Suprapubic skin (tissue), 4 donors: Measurements from ENCODE around the gene STX16. TPM values are rescaled to one million over a fixed set of nuclear protein-coding genes. Genes with fewer than 3 reads are reported as not detected.

ENCODE experiments used
- DNase-seq, 2 donors: peaks; one replicate each; pipeline ENCODE4 v3.0.0-alpha.2; 2019; ENCODE audit warnings: low spot score in 2 of 2
- H3K27ac ChIP-seq: fragments of 200-600 bp; sonication (generic); one replicate; pipeline ENCODE4 v1.5.1; 2019
- H3K27me3 ChIP-seq: fragments of 200-600 bp; sonication (generic); one replicate; pipeline ENCODE4 v1.5.1; 2019
- H3K36me3 ChIP-seq: fragments of 200-600 bp; sonication (generic); one replicate; pipeline ENCODE4 v1.5.1; 2019
- H3K4me1 ChIP-seq: fragments of 200-600 bp; sonication (generic); one replicate; pipeline ENCODE4 v1.5.1; 2019
- H3K4me3 ChIP-seq: fragments of 200-600 bp; sonication (generic); one replicate; pipeline ENCODE4 v1.5.1; 2019; ENCODE audit warnings: mild to moderate bottlenecking
- H3K9me3 ChIP-seq: fragments of 200-600 bp; sonication (generic); one replicate; pipeline ENCODE4 v1.5.1; 2019
- EP300 ChIP-seq: sonication (generic); formaldehyde crosslinking; IDR thresholded peaks from one replicate; pipeline ENCODE4 v1.6.1; 2017; ENCODE audit warnings: antibody characterized with exemption
- POLR2A ChIP-seq, 2 donors: fragments of 450-650 bp; IDR thresholded peaks; one replicate each; pipeline ENCODE4 v1.6.1; 2017; ENCODE audit warnings: antibody characterized with exemption in 2 of 2, mild to moderate bottlenecking in 2 of 2, moderate library complexity in 2 of 2
- POLR2AphosphoS5 ChIP-seq, 3 donors: sonication (generic); formaldehyde crosslinking; IDR thresholded peaks; one replicate each; pipeline ENCODE4 v1.6.1; 2017; ENCODE audit warnings: antibody characterized with exemption in 3 of 3
- WGBS: methylation state at CpG from one replicate; pipeline ENCODE4 v1.1.5; 2018; 5-methylcytosine and 5-hydroxymethylcytosine counted together
- total RNA-seq, 4 donors: library from RNA; depleted of rRNA; stranded (reverse); fragments of >200 nt; gene quantifications; one replicate each; pipeline ENCODE4 v1.1.0, GENCODE V29; 2016
- TF ChIP-seq, protein P1 (sequence below), 2 donors: fragments of 200-600 bp in 1 of 2; fragments of 450-650 bp in 1 of 2; sonication (generic) in 1 of 2; IDR thresholded peaks; one replicate each; pipeline ENCODE4 v1.5.1; 2016 to 2019; ENCODE audit warnings: antibody characterized with exemption in 2 of 2, mild to moderate bottlenecking in 1 of 2, moderate library complexity in 1 of 2

The STX16 gene
- total RNA-seq, 4 donors from 2014 or later: 35.6 to 138 (median 50.9) TPM

DNA sequence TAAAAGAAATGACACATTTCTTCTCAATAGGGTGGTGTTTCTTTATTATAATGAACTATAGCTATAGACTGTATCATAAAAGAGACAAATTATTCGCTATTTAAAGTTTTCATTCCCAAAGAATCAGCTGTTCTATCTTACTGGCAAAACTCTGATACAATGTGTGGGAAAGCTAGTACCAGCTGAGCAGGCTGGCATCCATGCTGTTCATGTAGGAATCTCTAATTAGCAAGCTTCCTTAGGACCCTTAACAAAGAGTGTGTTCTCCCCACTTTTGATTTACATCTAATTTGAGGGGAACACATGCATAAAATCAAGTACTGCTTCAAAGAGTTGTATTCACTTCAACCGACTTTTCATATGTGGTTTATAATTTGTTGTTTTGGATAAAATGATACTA, 13.2 kb downstream of the STX16 start:
- H3K36me3 ChIP-seq: peaks cover 34% of the 10 kb centered on the region

DNA sequence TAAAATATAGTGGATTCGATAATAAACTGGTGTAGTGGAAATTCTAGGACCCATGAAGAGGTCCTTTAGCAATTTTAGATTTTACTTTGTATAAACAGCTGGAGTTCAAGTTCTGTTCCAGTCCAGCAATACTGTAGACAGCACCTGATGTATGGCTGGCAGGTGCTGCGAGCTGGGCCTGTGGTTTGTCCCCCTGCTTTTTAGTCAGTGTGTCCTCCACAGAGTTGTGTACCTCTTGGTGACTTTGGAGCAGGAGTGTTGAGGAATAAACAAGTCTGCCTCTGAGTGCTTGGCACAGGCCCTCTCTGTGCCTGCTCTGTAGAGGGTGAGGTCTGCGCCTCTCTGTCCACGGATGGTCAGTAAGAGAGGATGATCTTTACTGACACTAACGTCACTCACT, 13.8 kb downstream of the STX16 start:
- H3K36me3 ChIP-seq: peaks cover 39% of the 10 kb centered on the region
- no peak overlapping the region for H3K27ac ChIP-seq
- no peaks in the 10 kb centered on the region for H3K9me3 ChIP-seq
- no peaks in the 10 kb centered on the region for H3K27me3 ChIP-seq
- DNase-seq: no peak
- no peak overlapping the region for H3K4me3 ChIP-seq
- no peak for TF ChIP-seq POLR2A (IDR thresholded peaks at IDR 0.05)
- no peak for TF ChIP-seq POLR2AphosphoS5 (IDR thresholded peaks at IDR 0.05)
- TF ChIP-seq, protein P1, sequence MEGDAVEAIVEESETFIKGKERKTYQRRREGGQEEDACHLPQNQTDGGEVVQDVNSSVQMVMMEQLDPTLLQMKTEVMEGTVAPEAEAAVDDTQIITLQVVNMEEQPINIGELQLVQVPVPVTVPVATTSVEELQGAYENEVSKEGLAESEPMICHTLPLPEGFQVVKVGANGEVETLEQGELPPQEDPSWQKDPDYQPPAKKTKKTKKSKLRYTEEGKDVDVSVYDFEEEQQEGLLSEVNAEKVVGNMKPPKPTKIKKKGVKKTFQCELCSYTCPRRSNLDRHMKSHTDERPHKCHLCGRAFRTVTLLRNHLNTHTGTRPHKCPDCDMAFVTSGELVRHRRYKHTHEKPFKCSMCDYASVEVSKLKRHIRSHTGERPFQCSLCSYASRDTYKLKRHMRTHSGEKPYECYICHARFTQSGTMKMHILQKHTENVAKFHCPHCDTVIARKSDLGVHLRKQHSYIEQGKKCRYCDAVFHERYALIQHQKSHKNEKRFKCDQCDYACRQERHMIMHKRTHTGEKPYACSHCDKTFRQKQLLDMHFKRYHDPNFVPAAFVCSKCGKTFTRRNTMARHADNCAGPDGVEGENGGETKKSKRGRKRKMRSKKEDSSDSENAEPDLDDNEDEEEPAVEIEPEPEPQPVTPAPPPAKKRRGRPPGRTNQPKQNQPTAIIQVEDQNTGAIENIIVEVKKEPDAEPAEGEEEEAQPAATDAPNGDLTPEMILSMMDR (IDR thresholded peaks at IDR 0.05): no peak
- no peak for TF ChIP-seq EP300
- H3K4me1 ChIP-seq: no peaks in the 10 kb centered on the region
- WGBS: 88% methylated on average over 5 of the region's 5 CpGs

More for the DNA sequence above, 13.2 kb downstream of the STX16 start:
- no peak for DNase-seq
- Histone ChIP-seq H3K9me3 (no peaks in the 10 kb centered on the region), H3K27ac (no peak overlapping the region), H3K4me1 (peaks cover 5% of the 10 kb centered on the region), H3K4me3 (no peak overlapping the region), H3K27me3 (no peaks in the 10 kb centered on the region)
- TF ChIP-seq POLR2AphosphoS5 (IDR thresholded peaks at IDR 0.05): no peak
- TF ChIP-seq POLR2A (IDR thresholded peaks at IDR 0.05): no peak
- TF ChIP-seq EP300: no peak
- TF ChIP-seq, protein P1 (IDR thresholded peaks at IDR 0.05): no peak
- WGBS: 91% methylated on average over 2 of the region's 2 CpGs

DNA sequence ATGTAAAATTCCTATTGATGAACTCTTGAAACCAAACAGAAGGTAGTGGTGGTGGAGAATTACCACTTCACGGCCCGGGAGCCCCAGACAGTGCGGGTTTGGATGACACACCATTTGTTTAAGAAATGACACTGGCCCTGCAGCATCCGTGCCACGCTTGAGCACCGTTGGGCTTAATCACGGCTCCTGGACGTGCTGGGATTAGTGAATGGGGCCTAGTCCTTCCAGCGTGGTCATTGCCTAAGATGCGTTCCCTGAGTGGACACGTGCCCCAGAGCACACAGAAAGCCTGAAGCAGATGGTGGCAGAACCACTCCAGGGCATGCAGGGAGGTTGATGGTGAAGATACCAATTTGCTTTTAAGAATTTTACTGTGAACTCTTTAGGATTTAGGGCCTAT, 14.5 kb downstream of the STX16 start:
- 79% methylated on average over 11 of the region's 11 CpGs for WGBS
- H3K36me3 ChIP-seq: peaks cover 47% of the 10 kb centered on the region
- no peak for DNase-seq

DNA sequence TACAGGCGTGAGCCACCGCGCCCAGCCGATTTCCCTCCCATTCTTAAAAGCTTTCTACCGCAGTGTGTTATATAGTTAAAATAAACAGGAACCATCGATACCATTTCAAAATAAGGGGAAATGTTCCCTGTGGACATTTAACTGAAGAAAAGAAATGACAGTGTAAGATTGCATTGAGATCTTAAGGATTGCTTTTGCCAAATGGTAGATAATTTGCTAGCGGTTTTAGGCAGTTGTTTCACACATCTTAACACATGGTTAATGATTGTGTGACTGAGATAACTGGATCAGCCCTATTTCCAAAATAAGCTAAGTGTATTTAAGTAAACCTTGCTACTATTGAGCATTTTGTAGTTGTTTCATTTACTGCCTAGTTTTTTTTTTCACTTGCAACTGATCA, 15.6 kb downstream of the STX16 start:
- Histone ChIP-seq H3K9me3 (no peaks in the 10 kb centered on the region), H3K4me1 (no peaks in the 10 kb centered on the region), H3K27me3 (no peaks in the 10 kb centered on the region), H3K4me3 (no peak overlapping the region), H3K27ac (no peak overlapping the region), H3K36me3 (peaks cover 47% of the 10 kb centered on the region)
- DNase-seq: no peak
- 93% methylated on average over 7 of the region's 7 CpGs for WGBS
- TF ChIP-seq, protein P1 (IDR thresholded peaks at IDR 0.05): no peak
- TF ChIP-seq EP300: no peak
- no peak for TF ChIP-seq POLR2AphosphoS5 (IDR thresholded peaks at IDR 0.05)
- no peak for TF ChIP-seq POLR2A (IDR thresholded peaks at IDR 0.05)

More for the DNA sequence above, 14.5 kb downstream of the STX16 start:
- TF ChIP-seq POLR2A (IDR thresholded peaks at IDR 0.05) (no peak), POLR2AphosphoS5 (IDR thresholded peaks at IDR 0.05) (no peak), EP300 (no peak)
- TF ChIP-seq, protein P1 (IDR thresholded peaks at IDR 0.05): no peak
- Histone ChIP-seq H3K4me3 (no peak overlapping the region), H3K27ac (no peak overlapping the region), H3K9me3 (no peaks in the 10 kb centered on the region), H3K27me3 (no peaks in the 10 kb centered on the region), H3K4me1 (no peaks in the 10 kb centered on the region)

DNA sequence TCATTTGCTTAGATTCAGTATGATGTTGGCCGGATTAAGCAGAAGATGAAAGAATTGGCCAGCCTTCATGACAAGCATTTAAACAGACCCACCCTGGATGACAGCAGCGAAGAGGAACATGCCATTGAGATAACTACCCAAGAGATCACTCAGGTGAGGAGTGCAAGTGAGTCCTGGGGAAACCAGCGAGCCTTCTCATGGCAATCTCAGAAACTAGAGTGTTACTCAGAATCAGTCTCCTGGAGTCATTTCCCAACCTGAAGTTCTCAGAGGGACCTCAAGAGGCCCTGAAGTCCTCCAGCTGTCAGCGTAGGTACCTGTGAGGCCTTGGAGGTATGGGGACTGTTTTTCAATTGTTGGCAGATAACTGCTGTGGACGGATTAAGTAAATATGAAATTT, 16.9 kb downstream of the STX16 start:
- peaks cover 50% of the 10 kb centered on the region for H3K36me3 ChIP-seq
- H3K27ac ChIP-seq: no peak overlapping the region

More for the DNA sequence above, 16.9 kb downstream of the STX16 start:
- WGBS: 93% methylated on average over 5 of the region's 5 CpGs
- Histone ChIP-seq H3K27me3 (no peaks in the 10 kb centered on the region), H3K9me3 (no peaks in the 10 kb centered on the region), H3K4me1 (no peaks in the 10 kb centered on the region), H3K4me3 (no peak overlapping the region)
- TF ChIP-seq POLR2AphosphoS5 (IDR thresholded peaks at IDR 0.05): no peak
- no peak for TF ChIP-seq POLR2A (IDR thresholded peaks at IDR 0.05)
- TF ChIP-seq, protein P1 (IDR thresholded peaks at IDR 0.05): no peak
- no peak for TF ChIP-seq EP300
- DNase-seq: no peak
